Transverse colon (tissue), 4 donors: ENCODE data around the gene SZT2.

ENCODE experiments used
- POLR2A ChIP-seq: fragments of 450-650 bp; IDR thresholded peaks from one replicate; pipeline ENCODE4 v1.6.1; 2016; ENCODE audit warnings: antibody characterized with exemption, mild to moderate bottlenecking, moderate library complexity
- POLR2AphosphoS5 ChIP-seq, 3 donors: sonication (generic); formaldehyde crosslinking; IDR thresholded peaks; one replicate each; pipeline ENCODE4 v1.6.1; 2016; ENCODE audit warnings: antibody characterized with exemption in 3 of 3
- TF ChIP-seq, protein P1 (sequence below), 5 experiments: fragments of 200-600 bp in 3 of 5; fragments of 450-650 bp in 2 of 5; sonication (generic) in 3 of 5; IDR thresholded peaks; 1 replicate in 2 of 5; 2 replicates in 3 of 5; pipeline ENCODE4 v1.5.1; 2016 to 2017; ENCODE audit warnings: antibody characterized with exemption in 5 of 5, inconsistent platforms in 3 of 5, mild to moderate bottlenecking in 2 of 5, moderate library complexity in 1 of 5

GRCh38 chr1:43402089-43402865 is 12.6 kb downstream of the SZT2 start:
- TF ChIP-seq POLR2A (no peak), POLR2AphosphoS5 (IDR thresholded peaks at IDR 0.05) (no peak)
- TF ChIP-seq, protein P1, sequence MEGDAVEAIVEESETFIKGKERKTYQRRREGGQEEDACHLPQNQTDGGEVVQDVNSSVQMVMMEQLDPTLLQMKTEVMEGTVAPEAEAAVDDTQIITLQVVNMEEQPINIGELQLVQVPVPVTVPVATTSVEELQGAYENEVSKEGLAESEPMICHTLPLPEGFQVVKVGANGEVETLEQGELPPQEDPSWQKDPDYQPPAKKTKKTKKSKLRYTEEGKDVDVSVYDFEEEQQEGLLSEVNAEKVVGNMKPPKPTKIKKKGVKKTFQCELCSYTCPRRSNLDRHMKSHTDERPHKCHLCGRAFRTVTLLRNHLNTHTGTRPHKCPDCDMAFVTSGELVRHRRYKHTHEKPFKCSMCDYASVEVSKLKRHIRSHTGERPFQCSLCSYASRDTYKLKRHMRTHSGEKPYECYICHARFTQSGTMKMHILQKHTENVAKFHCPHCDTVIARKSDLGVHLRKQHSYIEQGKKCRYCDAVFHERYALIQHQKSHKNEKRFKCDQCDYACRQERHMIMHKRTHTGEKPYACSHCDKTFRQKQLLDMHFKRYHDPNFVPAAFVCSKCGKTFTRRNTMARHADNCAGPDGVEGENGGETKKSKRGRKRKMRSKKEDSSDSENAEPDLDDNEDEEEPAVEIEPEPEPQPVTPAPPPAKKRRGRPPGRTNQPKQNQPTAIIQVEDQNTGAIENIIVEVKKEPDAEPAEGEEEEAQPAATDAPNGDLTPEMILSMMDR (IDR thresholded peaks at IDR 0.05) = no peak
